COLO668 (cell line): Measurements from ENCODE around the gene KRTCAP3.

Experiments used
- DNase-seq: peaks from one replicate; lab custom pipeline; 2025; ENCODE audit not compliant: unreplicated experiment; lab: John Stamatoyannopoulos, UW

KRTCAP3 gene

GRCh38 chr2:27435628-27436027 is 6.6 kb upstream of the KRTCAP3 start:
- DNase-seq = no peak

GRCh38 chr2:27441226-27441926 is 805 bp upstream of the KRTCAP3 start:
- DNase-seq = no peak

GRCh38 chr2:27442920-27443282 is 720 bp downstream of the KRTCAP3 start:
- peak; percentile 30 for DNase-seq

GRCh38 chr2:27445155-27445554 is 3.0 kb downstream of the KRTCAP3 start:
- no peak for DNase-seq

- no peak for DNase-seq
Measured at GRCh38 chr2:27445615-27446014, 3.4 kb downstream of the KRTCAP3 start.

GRCh38 chr2:27446057-27446456 is 3.9 kb downstream of the KRTCAP3 start:
- DNase-seq = peak; percentile 10

GRCh38 chr2:27448381-27448780 is 6.2 kb downstream of the KRTCAP3 start:
- no peak for DNase-seq

GRCh38 chr2:27451095-27451494 is 8.9 kb downstream of the KRTCAP3 start:
- no peak for DNase-seq

- no peak for DNase-seq
Measured at GRCh38 chr2:27453968-27454367, 11.8 kb downstream of the KRTCAP3 start.

GRCh38 chr2:27461118-27461517 is 18.9 kb downstream of the KRTCAP3 start:
- DNase-seq = no peak

- DNase-seq = no peak
Measured at GRCh38 chr2:27464443-27464842, 22.3 kb downstream of the KRTCAP3 start.

- no peak for DNase-seq
Measured at GRCh38 chr2:27471961-27472360, 29.8 kb downstream of the KRTCAP3 start.

- no peak for DNase-seq
Measured at GRCh38 chr2:27485496-27485895, 43.3 kb downstream of the KRTCAP3 start.

GRCh38 chr2:27489118-27489497 is 46.9 kb downstream of the KRTCAP3 start:
- DNase-seq = peak; percentile 40

GRCh38 chr2:27489498-27490397 is 47.6 kb downstream of the KRTCAP3 start, which contains the start of gene IFT172:
TSS of gene IFT172 (minus strand) at chr2:27489743. CDS start at chr2:27489653, 90 bp downstream.
- DNase-seq = peak; percentile 99

- no peak for DNase-seq
Measured at GRCh38 chr2:27492557-27492956, 50.4 kb downstream of the KRTCAP3 start.

GRCh38 chr2:27493948-27494283 is 51.7 kb downstream of the KRTCAP3 start:
- DNase-seq = no peak
